Tibial artery (tissue), 4 donors: ENCODE results near the gene PDZK1.

Experiments used
- DNase-seq, 2 donors: peaks; one replicate each; pipeline ENCODE4 v3.0.0-alpha.2; 2019
- H3K27ac ChIP-seq, 2 donors: fragments of 200-600 bp; sonication (generic) in 1 of 2; 1 replicate in 1 of 2; 2 replicates in 1 of 2; pipeline ENCODE4 v1.5.1; 2018 to 2019; ENCODE audit warnings: mild to moderate bottlenecking in 1 of 2
- H3K27me3 ChIP-seq, 2 donors: fragments of 200-600 bp; sonication (generic) in 1 of 2; one replicate each; pipeline versions ENCODE4 v1.5.1 to v1.6.0; 2016 to 2019
- H3K36me3 ChIP-seq, 3 donors: fragments of 200-600 bp; sonication (generic) in 2 of 3; one replicate each; pipeline ENCODE4 v1.5.1; 2016 to 2019; ENCODE audit warnings: mild to moderate bottlenecking in 2 of 3
- H3K4me1 ChIP-seq, 4 donors: fragments of 200-600 bp; sonication (generic) in 2 of 4; 1 replicate in 3 of 4; 2 replicates in 1 of 4; pipeline ENCODE4 v1.5.1; 2016 to 2019
- H3K4me3 ChIP-seq, 2 donors: fragments of 200-600 bp; sonication (generic) in 1 of 2; 1 replicate in 1 of 2; 2 replicates in 1 of 2; pipeline ENCODE4 v1.5.1; 2018 to 2019; ENCODE audit warnings: mild to moderate bottlenecking in 2 of 2
- H3K9me3 ChIP-seq, 3 donors: fragments of 200-600 bp; sonication (generic) in 1 of 3; one replicate each; pipeline ENCODE4 v1.5.1; 2016 to 2019
- intact Hi-C: fragments of 100-400 bp; cut with DNase I; formaldehyde crosslinking; loops from one replicate; pipeline ENCODE4 v1.15.0; 2023; ENCODE audit warnings: low total_unique reads
- TF ChIP-seq, protein P1 (sequence below), 2 experiments: fragments of 200-600 bp in 1 of 2; fragments of 450-650 bp in 1 of 2; IDR thresholded peaks; one replicate each; pipeline ENCODE4 v1.5.1; 2017 to 2019; ENCODE audit warnings: antibody characterized with exemption in 2 of 2, mild to moderate bottlenecking in 1 of 2, moderate library complexity in 1 of 2

The PDZK1 gene

GRCh38 chr1:145706086-145706664 is 993 bp downstream of the PDZK1 start:
- Histone ChIP-seq H3K27me3 (no peaks in the 10 kb centered on the region), H3K9me3 (no peaks in the 10 kb centered on the region), H3K4me1 (no peaks in the 10 kb centered on the region), H3K27ac (no peak overlapping the region), H3K4me3 (no peak overlapping the region), H3K36me3 (no peaks in the 10 kb centered on the region)
- intact Hi-C loops: no loop called here
- TF ChIP-seq, protein P1, sequence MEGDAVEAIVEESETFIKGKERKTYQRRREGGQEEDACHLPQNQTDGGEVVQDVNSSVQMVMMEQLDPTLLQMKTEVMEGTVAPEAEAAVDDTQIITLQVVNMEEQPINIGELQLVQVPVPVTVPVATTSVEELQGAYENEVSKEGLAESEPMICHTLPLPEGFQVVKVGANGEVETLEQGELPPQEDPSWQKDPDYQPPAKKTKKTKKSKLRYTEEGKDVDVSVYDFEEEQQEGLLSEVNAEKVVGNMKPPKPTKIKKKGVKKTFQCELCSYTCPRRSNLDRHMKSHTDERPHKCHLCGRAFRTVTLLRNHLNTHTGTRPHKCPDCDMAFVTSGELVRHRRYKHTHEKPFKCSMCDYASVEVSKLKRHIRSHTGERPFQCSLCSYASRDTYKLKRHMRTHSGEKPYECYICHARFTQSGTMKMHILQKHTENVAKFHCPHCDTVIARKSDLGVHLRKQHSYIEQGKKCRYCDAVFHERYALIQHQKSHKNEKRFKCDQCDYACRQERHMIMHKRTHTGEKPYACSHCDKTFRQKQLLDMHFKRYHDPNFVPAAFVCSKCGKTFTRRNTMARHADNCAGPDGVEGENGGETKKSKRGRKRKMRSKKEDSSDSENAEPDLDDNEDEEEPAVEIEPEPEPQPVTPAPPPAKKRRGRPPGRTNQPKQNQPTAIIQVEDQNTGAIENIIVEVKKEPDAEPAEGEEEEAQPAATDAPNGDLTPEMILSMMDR (IDR thresholded peaks at IDR 0.05): no peak
- no peak for DNase-seq

GRCh38 chr1:145705622-145706021 is 1.5 kb downstream of the PDZK1 start:
- Histone ChIP-seq H3K4me3 (no peak overlapping the region), H3K36me3 (no peaks in the 10 kb centered on the region), H3K27me3 (no peaks in the 10 kb centered on the region), H3K4me1 (no peaks in the 10 kb centered on the region), H3K27ac (no peak overlapping the region), H3K9me3 (no peaks in the 10 kb centered on the region)
- no peak for DNase-seq
- TF ChIP-seq, protein P1 (IDR thresholded peaks at IDR 0.05): no peak
- intact Hi-C loops: no loop called here

- H3K9me3 ChIP-seq: no peaks in the 10 kb centered on the region
- H3K4me3 ChIP-seq: no peak overlapping the region
- H3K4me1 ChIP-seq: no peaks in the 10 kb centered on the region
- TF ChIP-seq, protein P1 (IDR thresholded peaks at IDR 0.05): no peak
- H3K27ac ChIP-seq: no peak overlapping the region
- H3K36me3 ChIP-seq: no peaks in the 10 kb centered on the region
- intact Hi-C loops: no loop called here
- no peak for DNase-seq
- H3K27me3 ChIP-seq: no peaks in the 10 kb centered on the region
Observed at GRCh38 chr1:145702826-145703225, 4.3 kb downstream of the PDZK1 start.

GRCh38 chr1:145702052-145702451 is 5.1 kb downstream of the PDZK1 start:
- no peak for DNase-seq
- Histone ChIP-seq H3K27ac (no peak overlapping the region), H3K9me3 (no peaks in the 10 kb centered on the region), H3K27me3 (no peaks in the 10 kb centered on the region), H3K4me3 (no peak overlapping the region), H3K4me1 (no peaks in the 10 kb centered on the region), H3K36me3 (no peaks in the 10 kb centered on the region)
- TF ChIP-seq, protein P1 (IDR thresholded peaks at IDR 0.05): no peak
- intact Hi-C loops: no loop called here

DNA sequence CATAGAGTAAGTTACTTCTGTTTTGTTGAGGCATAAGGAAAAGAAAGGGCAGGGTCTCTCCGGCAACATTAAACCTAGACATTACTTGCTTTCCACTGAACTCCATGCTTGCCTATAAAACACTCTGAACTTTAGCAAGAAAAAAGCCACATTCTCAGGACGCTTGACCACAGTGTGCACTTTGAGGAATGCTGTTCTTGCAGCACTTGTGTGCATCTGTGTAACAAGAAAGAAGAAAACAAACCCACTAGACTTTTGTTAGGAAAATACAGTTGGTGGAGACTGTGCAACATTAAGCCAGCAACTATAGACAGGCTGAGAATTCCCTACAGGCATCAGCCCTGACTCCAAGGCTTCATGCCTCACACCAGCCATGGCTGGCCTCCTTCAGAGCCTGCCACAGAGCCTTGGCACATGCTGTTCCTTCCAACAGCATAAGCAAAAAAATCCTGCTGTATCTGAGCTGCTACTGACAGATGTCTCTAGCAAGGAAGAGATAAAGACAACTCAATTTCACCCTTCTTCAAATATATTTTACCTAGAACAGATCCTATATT is 5.8 kb downstream of the PDZK1 start:
- Histone ChIP-seq H3K27me3 (no peaks in the 10 kb centered on the region), H3K9me3 (no peaks in the 10 kb centered on the region), H3K4me3 (no peak overlapping the region), H3K36me3 (no peaks in the 10 kb centered on the region), H3K27ac (no peak overlapping the region), H3K4me1 (no peaks in the 10 kb centered on the region)
- no peak for DNase-seq
- TF ChIP-seq, protein P1 (IDR thresholded peaks at IDR 0.05): no peak
- intact Hi-C loops: no loop called here

- no peak overlapping the region for H3K4me3 ChIP-seq
- no peak for DNase-seq
- H3K9me3 ChIP-seq: no peaks in the 10 kb centered on the region
- intact Hi-C loops: no loop called here
- TF ChIP-seq, protein P1 (IDR thresholded peaks at IDR 0.05): no peak
- H3K36me3 ChIP-seq: no peaks in the 10 kb centered on the region
- H3K27ac ChIP-seq: no peak overlapping the region
- no peaks in the 10 kb centered on the region for H3K27me3 ChIP-seq
- H3K4me1 ChIP-seq: no peaks in the 10 kb centered on the region
Observed at GRCh38 chr1:145696630-145696960, 10.6 kb downstream of the PDZK1 start.
